ENCODE measurements around the gene TNFRSF6B.
"Not testable (repeated sequence)": the region's sequence is repeated elsewhere in the genome, so short reads cannot be mapped to it uniquely, and the experiment has no call there.

The TNFRSF6B gene

GRCh38 chr20:63663332-63664066, 33.0 kb upstream of the TNFRSF6B start:
- no peak for FAIRE-seq

DNA sequence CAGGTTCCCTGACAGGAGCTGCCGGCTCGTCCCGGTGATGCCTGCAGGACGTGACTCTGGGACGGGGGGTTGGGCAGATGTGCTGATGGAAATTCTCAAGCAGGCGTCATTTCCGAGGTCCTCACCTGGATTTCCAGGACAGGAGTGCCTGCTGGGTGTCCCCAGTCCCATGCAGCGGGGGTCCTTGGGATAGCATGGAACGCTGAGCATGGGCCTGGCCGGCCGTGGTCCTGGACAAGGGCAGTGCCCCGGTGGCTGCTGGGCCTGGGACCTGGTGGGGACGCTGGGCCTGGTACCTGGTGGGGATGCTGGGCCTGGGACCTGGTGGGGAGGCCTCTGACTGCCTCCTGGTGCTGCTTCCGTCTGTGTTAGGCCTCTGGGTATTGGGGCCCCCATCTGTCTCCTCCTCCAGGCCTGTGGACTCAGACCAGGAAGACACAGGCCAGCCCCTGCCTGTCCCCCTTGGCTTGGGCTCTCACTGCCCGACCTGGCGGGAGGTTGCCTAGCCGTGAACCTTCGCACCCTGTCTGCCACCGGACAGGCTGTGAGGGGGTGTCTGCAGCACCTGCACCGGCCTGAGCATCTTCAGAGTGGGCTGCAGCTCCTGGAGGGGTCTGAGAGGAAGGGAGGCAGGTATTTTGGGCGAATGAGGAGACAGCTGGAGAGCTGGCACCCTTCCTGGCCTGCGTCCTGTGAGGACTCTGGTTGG, 32.2 kb upstream of the TNFRSF6B start:
- FAIRE-seq: no peak

DNA sequence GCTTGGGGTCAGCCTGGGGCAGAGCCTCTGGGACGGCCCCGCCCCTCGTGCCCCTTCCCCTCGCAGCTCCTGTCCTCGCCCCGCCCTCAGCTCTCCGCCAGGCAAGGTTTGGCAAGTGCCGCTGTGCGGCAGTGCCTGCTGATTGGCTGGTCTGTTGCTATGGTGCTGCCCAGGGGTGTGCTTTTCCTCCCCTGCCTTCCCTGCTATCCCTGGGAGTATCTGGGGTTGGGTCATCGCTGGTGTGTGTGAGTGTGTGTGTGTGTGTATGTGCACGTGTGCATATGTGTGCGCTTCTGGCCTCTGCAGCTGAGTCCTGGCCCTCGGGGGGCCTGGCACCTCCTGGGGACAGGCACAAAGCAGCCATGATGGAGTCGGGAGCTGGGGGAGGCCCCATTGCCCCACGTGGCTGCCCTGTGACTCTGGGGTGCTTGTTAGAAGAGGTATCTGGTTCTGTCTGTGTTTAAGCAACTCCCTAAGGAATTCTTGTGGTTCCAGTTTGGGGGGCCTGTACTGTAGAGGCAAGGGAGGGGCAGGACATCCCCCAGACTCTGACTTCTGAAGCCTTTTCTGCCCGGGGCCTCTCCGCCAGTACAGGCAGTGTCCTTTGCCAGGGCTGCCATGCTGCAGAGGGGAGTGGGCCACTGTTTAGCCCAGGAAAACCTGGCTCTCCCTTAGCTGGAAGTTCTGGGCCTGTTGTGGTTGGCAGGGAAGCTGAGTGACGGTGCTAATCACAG, 31.4 kb upstream of the TNFRSF6B start:
- no peak for FAIRE-seq

DNA sequence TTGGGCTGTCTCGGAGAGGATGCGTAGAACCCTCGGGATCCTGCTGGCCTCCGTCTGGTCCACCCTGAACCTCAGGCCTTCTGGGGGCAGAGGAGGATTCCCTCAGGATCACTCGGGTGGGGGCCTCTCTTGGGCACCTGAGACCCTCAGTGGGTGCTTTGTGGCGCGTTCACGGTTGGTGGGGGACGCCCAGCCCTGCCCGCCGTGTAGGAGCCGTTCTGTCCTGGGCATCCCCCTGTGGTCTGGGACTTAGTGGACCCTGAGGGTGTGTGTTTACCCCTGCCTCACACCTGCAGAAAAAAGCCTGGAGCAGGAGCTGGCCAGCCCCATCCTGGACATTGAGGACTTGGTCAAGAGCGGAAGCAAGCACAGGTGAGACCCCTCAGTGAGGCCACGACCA, 30.7 kb upstream of the TNFRSF6B start:
- FAIRE-seq: no peak

DNA sequence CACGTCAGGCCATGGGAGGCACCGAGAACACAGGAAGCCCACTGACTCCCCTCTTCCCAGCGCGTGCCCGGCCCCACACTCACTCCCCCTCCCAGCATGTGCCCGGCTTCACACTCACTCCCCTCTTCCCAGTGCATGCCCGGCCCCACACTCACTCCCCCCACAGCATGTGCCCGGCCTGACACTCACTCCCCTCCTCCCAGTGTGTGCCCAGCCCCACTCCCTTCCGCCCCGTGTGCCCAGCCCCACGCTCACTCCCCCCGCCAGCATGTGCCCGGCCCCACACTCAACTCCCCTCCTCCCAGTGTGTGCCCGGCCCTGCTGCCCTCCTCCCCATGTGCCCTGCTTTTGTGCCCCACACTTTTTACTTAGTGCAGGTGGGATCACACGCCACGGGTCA, 28.6 kb upstream of the TNFRSF6B start:
- no peak for FAIRE-seq

DNA sequence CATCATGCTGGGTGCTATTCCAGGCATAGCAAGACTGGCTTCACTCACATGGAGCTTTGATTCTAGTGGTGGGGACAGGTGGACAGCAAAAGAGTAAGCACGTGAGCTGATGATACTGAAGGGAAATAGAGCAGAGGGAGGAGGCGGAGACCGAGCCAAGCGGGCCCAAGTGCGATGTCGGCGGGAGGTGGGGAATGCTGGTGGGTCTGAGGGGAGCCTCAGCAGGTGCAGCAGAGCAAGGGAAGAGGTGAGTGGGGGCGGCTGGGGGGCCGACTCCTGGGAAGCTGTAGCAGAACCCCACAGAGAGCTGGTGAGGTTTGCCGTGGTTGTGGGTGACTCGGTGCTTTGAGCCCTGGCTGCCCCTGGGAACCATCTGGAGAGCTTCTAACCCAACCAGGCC, 28.1 kb upstream of the TNFRSF6B start:
- no peak for FAIRE-seq

- FAIRE-seq: not testable (repeated sequence)
Observed at GRCh38 chr20:63671695-63672094, 24.8 kb upstream of the TNFRSF6B start.

GRCh38 chr20:63672666-63673065, 23.8 kb upstream of the TNFRSF6B start:
- FAIRE-seq: no peak

GRCh38 chr20:63673951-63674350, 22.5 kb upstream of the TNFRSF6B start:
- FAIRE-seq: no peak

DNA sequence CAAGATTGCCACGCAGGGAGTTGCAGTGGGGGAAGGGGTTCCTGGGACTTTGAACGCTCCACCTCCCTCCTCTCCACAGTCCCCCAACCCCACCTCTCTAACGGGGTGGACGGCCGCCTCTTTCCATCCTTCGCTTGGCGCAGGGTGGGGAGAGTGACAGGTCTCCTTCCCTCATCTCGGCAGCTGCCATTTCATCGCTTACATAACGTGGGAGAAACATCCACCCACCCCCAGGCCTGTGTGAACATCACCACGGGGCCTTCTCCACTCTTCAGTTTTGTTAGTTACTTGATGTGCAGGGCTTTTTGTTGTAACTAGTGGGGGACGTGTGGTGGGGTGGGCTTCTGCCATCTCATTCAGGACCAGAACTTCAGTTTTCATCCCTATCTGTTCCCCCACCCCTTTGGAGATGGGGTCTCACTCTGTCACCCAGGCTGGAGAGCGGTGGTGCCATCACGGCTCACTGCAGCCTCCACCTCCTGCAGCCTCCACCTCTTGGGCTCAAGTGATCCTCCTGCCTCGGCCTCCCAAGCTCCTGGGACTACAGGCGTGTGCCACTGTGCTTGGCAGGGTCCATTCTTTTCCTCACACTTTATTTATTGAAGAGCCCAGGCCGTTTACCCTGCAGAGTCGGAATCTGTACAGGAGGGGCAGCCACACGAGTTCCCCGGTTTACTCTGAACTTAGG, 20.6 kb upstream of the TNFRSF6B start:
- no peak for FAIRE-seq

GRCh38 chr20:63678071-63678470, 18.4 kb upstream of the TNFRSF6B start:
- no peak for FAIRE-seq

DNA sequence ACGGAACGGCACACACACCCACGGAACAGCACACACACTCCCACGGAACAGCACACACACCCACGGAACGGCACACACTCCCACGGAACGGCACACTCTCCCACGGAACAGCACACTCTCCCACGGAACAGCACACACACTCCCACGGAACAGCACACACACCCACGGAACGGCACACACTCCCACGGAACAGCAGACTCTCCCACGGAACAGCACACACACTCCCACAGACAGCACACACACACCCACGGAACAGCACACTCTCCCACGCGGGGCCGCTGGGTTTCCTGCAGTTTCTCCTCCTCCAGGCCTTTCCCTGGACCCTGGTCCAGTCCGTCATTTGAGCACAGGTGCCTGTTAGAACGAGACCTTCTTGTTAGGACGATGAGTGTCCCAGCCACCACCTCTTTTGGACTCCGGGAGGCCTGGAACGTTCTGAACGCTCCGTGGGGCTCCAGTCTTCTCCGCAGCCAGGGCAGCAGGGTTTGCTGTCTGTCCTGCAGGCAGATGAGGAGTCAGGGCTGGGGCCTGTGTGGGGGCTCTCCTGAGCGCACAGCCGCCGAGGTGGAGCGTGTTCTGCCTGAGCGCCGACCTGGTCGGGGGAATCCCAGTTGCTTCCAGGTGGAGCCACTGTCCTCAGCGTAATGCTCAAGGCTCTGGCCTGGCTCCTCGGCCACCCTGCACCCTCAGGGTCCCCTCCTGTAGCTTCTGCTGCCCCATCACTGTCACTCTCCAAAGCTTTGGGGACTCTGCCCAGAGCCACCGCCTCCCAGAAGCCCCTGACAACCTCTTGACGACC, 17.6 kb upstream of the TNFRSF6B start:
- FAIRE-seq: no peak

DNA sequence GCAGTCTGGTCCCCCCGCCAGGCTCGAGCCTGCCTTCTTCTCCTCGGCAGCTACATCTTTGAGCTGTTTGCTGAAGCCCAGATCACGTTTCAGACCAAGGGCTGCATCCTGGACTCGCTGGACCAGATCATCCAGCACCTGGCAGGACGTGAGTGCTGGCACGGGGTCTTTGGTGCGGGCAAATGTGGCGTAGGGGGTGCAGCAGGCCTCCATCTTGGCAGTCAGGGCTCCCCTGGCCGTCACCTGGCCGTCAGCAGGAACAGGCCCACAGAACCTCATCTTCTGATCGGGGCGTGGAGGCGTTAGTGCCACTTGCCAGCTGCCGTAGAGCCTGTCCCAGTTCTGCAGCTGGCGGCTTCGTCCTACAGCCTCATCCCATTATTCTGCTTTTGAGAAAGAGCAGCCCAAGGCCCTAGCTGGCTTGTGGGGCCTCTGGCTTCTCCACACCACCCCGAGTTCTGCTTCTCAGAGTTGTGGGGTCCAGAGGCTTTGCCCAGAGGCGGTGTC, 16.6 kb upstream of the TNFRSF6B start:
- no peak for FAIRE-seq

DNA sequence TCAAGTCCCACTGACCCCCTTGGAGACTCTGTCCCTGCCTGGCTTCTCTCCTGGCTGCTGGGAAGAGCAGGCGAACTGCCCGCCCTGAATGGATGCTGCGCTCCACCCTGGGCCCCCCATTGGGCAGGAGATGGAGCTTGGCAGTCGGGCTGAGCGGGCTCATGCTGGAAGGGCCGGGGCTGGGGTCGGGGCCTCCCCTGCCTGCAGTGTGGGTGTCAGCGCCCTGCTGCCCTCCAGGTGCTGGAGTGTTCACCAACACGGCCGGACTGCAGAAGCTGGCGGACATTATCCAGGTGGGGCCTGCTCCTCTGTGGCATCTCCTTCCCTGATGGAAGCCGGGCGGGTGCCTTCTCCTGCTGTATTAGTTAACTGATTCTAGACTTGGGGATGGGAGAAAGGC, 16.0 kb upstream of the TNFRSF6B start:
- FAIRE-seq: no peak

- FAIRE-seq: no peak
Observed at GRCh38 chr20:63680857-63681608, 15.4 kb upstream of the TNFRSF6B start.

- no peak for FAIRE-seq
Observed at GRCh38 chr20:63681609-63682142, 14.8 kb upstream of the TNFRSF6B start.

- FAIRE-seq: no peak
Observed at GRCh38 chr20:63682384-63683139, 13.9 kb upstream of the TNFRSF6B start.

GRCh38 chr20:63685269-63686026, 11.0 kb upstream of the TNFRSF6B start:
- FAIRE-seq: no peak

GRCh38 chr20:63686094-63686491, 10.4 kb upstream of the TNFRSF6B start:
- FAIRE-seq: no peak
